ENCODE data around the gene ABHD10.

- no peak for TF ChIP-seq CTCF (IDR thresholded peaks at IDR 0.05)
- no peak for TF ChIP-seq POLR2AphosphoS5 (IDR thresholded peaks at IDR 0.05; ENCODE audit: low read depth, low read length)
Observed at GRCh38 chr3:111979434-111980038, 710 bp downstream of the ABHD10 start.
